H9 (cell line): ENCODE results near the gene ACVR1B. TPM values are rescaled to one million over a fixed set of nuclear protein-coding genes. Genes with fewer than 3 reads are reported as not detected.

Experiments
- DNase-seq: peaks from one replicate; pipeline ENCODE4 v3.0.0-alpha.2; 2017
- H2AFZ ChIP-seq: one replicate; pipeline ENCODE4 v1.6.1; 2013; ENCODE audit warnings: mild to moderate bottlenecking, low read length, control low read depth, moderate library complexity
- H2AK5ac ChIP-seq: 2 replicates; pipeline ENCODE4 v1.6.1; 2013; ENCODE audit warnings: low read length, control low read depth, mixed read lengths; ENCODE audit not compliant: insufficient read length
- H2BK120ac ChIP-seq: one replicate; pipeline ENCODE4 v1.6.1; 2013; ENCODE audit warnings: low read depth, mild to moderate bottlenecking, low read length, control low read depth, inconsistent platforms; ENCODE audit not compliant: poor library complexity, severe bottlenecking
- H2BK12ac ChIP-seq: 2 replicates; pipeline ENCODE4 v1.6.1; 2013; ENCODE audit warnings: low read length, control low read depth, mixed read lengths, low read depth; ENCODE audit not compliant: insufficient read length
- H2BK15ac ChIP-seq: 2 replicates; pipeline ENCODE4 v1.6.1; 2013; ENCODE audit warnings: low read depth, low read length, control low read depth
- H2BK20ac ChIP-seq: one replicate; pipeline ENCODE4 v1.6.1; 2013; ENCODE audit warnings: low read depth, mild to moderate bottlenecking, low read length, control low read depth, inconsistent platforms; ENCODE audit not compliant: poor library complexity, severe bottlenecking
- H2BK5ac ChIP-seq: 2 replicates; pipeline ENCODE4 v1.6.1; 2013; ENCODE audit warnings: low read length, control low read depth, mixed read lengths; ENCODE audit not compliant: insufficient read length
- H3K14ac ChIP-seq: 2 replicates; pipeline ENCODE4 v1.6.1; 2013; ENCODE audit warnings: low read length, control low read depth; ENCODE audit not compliant: insufficient read depth
- H3K18ac ChIP-seq: 2 replicates; pipeline ENCODE4 v1.6.1; 2013; ENCODE audit warnings: low read depth, mild to moderate bottlenecking, mixed read lengths, low read length, control low read depth; ENCODE audit not compliant: insufficient read length
- H3K23ac ChIP-seq: 2 replicates; pipeline ENCODE4 v1.6.1; 2013; ENCODE audit warnings: low read length, control low read depth, mixed read lengths, low read depth; ENCODE audit not compliant: insufficient read length
- H3K23me2 ChIP-seq: 2 replicates; pipeline ENCODE4 v1.6.1; 2013; ENCODE audit warnings: low read depth, mild to moderate bottlenecking, mixed read lengths, low read length, control low read depth; ENCODE audit not compliant: insufficient read length, poor library complexity, severe bottlenecking
- H3K27ac ChIP-seq: 2 replicates; pipeline ENCODE4 v1.5.1; 2013; ENCODE audit warnings: low read length, control low read depth, mixed read lengths, low read depth; ENCODE audit not compliant: insufficient read length
- H3K27me3 ChIP-seq: 2 replicates; pipeline ENCODE4 v1.6.1; 2013; ENCODE audit warnings: low read length, control low read depth, inconsistent platforms; ENCODE audit not compliant: insufficient read depth
- H3K4ac ChIP-seq: 2 replicates; pipeline ENCODE4 v1.6.1; 2013; ENCODE audit warnings: low read depth, mild to moderate bottlenecking, control low read depth, inconsistent platforms, low read length, moderate library complexity
- H3K4me1 ChIP-seq: 2 replicates; pipeline ENCODE4 v1.6.1; 2013; ENCODE audit warnings: low read length, control low read depth, inconsistent platforms; ENCODE audit not compliant: insufficient read depth
- H3K4me2 ChIP-seq: 2 replicates; pipeline ENCODE4 v1.6.1; 2013; ENCODE audit warnings: low read length, control low read depth, mixed read lengths; ENCODE audit not compliant: insufficient read length, insufficient read depth
- H3K56ac ChIP-seq: 2 replicates; pipeline ENCODE4 v1.6.1; 2013; ENCODE audit warnings: low read depth, mild to moderate bottlenecking, mixed read lengths, low read length, control low read depth; ENCODE audit not compliant: insufficient read length
- H3K79me1 ChIP-seq: 2 replicates; pipeline ENCODE4 v1.6.1; 2013; ENCODE audit warnings: low read depth, mild to moderate bottlenecking, moderate library complexity, low read length, control low read depth, inconsistent platforms; ENCODE audit not compliant: insufficient read depth, poor library complexity, severe bottlenecking
- H3K79me2 ChIP-seq: 2 replicates; pipeline ENCODE4 v1.6.1; 2013; ENCODE audit warnings: low read length, control low read depth, inconsistent platforms; ENCODE audit not compliant: insufficient read depth
- H3K9ac ChIP-seq: 2 replicates; pipeline ENCODE4 v1.6.1; 2013; ENCODE audit warnings: low read length, control low read depth, mixed read lengths; ENCODE audit not compliant: insufficient read length; ENCODE audit errors: extremely low read depth
- H3K9me3 ChIP-seq: one replicate; pipeline ENCODE4 v1.6.1; 2013; ENCODE audit warnings: low read depth, low read length, inconsistent platforms; ENCODE audit not compliant: control insufficient read depth
- H3T11ph ChIP-seq: one replicate; pipeline ENCODE4 v1.6.1; 2013; ENCODE audit warnings: mild to moderate bottlenecking, low read length, control low read depth, inconsistent platforms
- H4K20me1 ChIP-seq: one replicate; pipeline ENCODE4 v1.6.1; 2013; ENCODE audit not compliant: control insufficient read depth, insufficient read length, insufficient read depth
- H4K5ac ChIP-seq: 2 replicates; pipeline ENCODE4 v1.6.1; 2013; ENCODE audit warnings: low read depth, mild to moderate bottlenecking, mixed read lengths, low read length, control low read depth; ENCODE audit not compliant: insufficient read length
- H4K8ac ChIP-seq: replicated peaks from 2 replicates; pipeline ENCODE4 v1.6.1; 2013; ENCODE audit warnings: low read length, control low read depth, mixed read lengths, low read depth; ENCODE audit not compliant: insufficient read length
- H4K91ac ChIP-seq: 2 replicates; pipeline ENCODE4 v1.6.1; 2013; ENCODE audit warnings: low read depth, mild to moderate bottlenecking, moderate library complexity, mixed read lengths, low read length, control low read depth; ENCODE audit not compliant: insufficient read length
- H3K27ac Mint-ChIP-seq, 3 experiments: 2 replicates in 2 of 3; 3 replicates in 1 of 3; pipeline ENCODE4 v1.8.0; 2020 to 2021; ENCODE audit warnings: mixed read lengths in 3 of 3, mild to moderate bottlenecking in 1 of 3, moderate library complexity in 1 of 3
- H3K27me3 Mint-ChIP-seq: 2 replicates; pipeline ENCODE4 v1.8.0; 2021; ENCODE audit warnings: low read depth, mild to moderate bottlenecking, moderate library complexity, mixed read lengths
- H3K36me3 Mint-ChIP-seq, 3 experiments: 2 replicates in 2 of 3; 3 replicates in 1 of 3; pipeline ENCODE4 v1.8.0; 2020 to 2021; ENCODE audit warnings: low read depth in 3 of 3, mixed read lengths in 3 of 3; ENCODE audit not compliant: insufficient read depth in 1 of 3
- H3K4me1 Mint-ChIP-seq, 2 experiments: 2 replicates each; pipeline ENCODE4 v1.8.0; 2020; ENCODE audit warnings: mixed read lengths in 2 of 2
- H3K4me3 Mint-ChIP-seq, 2 experiments: 2 replicates in 1 of 2; 3 replicates in 1 of 2; pipeline ENCODE4 v1.8.0; 2020 to 2021; ENCODE audit warnings: mild to moderate bottlenecking in 2 of 2, mixed read lengths in 2 of 2, moderate library complexity in 1 of 2
- H3K9me3 Mint-ChIP-seq, 2 experiments: 2 replicates in 1 of 2; 3 replicates in 1 of 2; pipeline ENCODE4 v1.8.0; 2020; ENCODE audit warnings: mild to moderate bottlenecking in 2 of 2, mixed read lengths in 2 of 2, moderate library complexity in 1 of 2
- WGBS: extraction: QIAGEN DNeasy Blood & Tissue Kit; methylation state at CpG from one replicate; pipeline ENCODE4 v1.1.7; 2013; ENCODE audit warnings: missing lambda C conversion rate, low lambda C conversion rate, mixed read lengths; ENCODE audit not compliant: insufficient read length; ENCODE audit errors: extremely low coverage; 5-methylcytosine and 5-hydroxymethylcytosine counted together
- total RNA-seq: library from RNA; stranded (reverse); gene quantifications from 2 replicates; pipeline ENCODE4 v1.2.1, GENCODE V29; 2021
- TF ChIP-seq, protein P1 (sequence below): fragments of 200-600 bp; sonication (generic); conservative IDR thresholded peaks from 3 replicates; pipeline ENCODE4 v1.8.0; 2021; ENCODE audit warnings: antibody characterized with exemption, mild to moderate bottlenecking

Gene ACVR1B
- total RNA-seq, 1 experiment from 2014 or later: 16.3 TPM

GRCh38 chr12:51959211-51959610 lies 7.7 kb downstream of the ACVR1B start:
- H3K18ac ChIP-seq: no peak overlapping the region
- H3K4me2 ChIP-seq: no peak overlapping the region
- H3K79me1 ChIP-seq: no peaks in the 10 kb centered on the region
- no peaks in the 10 kb centered on the region; the same call in 1 of the 2 replicates for H3K79me2 ChIP-seq
- Mint-ChIP-seq H3K36me3 (peaks cover 2 to 32% (median 2%) of the 10 kb centered on the region in 3 experiments; a peak in 5 of 7 replicates), H3K27ac (peak overlapping the region in 1 of 3 experiments; percentile 28; a peak in 1 of 7 replicates), H3K9me3 (no peaks in the 10 kb centered on the region), H3K4me1 (peaks cover 0 to 2% of the 10 kb centered on the region in 2 experiments; a peak in 1 of 4 replicates), H3K4me3 (no peak overlapping the region), H3K27me3 (no peaks in the 10 kb centered on the region; the same call in 1 of the 2 replicates)
- WGBS: no CpG with 5 or more reads among the region's 3 CpGs
- H3K9ac ChIP-seq: no peak overlapping the region
- H2BK15ac ChIP-seq: no peak overlapping the region
- no peaks in the 10 kb centered on the region for H3K27me3 ChIP-seq
- no peaks in the 10 kb centered on the region for H3K9me3 ChIP-seq
- H4K5ac ChIP-seq: no peak overlapping the region
- no peak overlapping the region for H2BK5ac ChIP-seq
- no peak overlapping the region for H3K23ac ChIP-seq
- H3K27ac ChIP-seq: no peak overlapping the region
- H2AFZ ChIP-seq: no peak overlapping the region
- H2AK5ac ChIP-seq: no peak overlapping the region
- no peaks in the 10 kb centered on the region for H4K20me1 ChIP-seq
- H2BK12ac ChIP-seq: no peak overlapping the region
- no peak for DNase-seq
- H3K4me1 ChIP-seq: no peaks in the 10 kb centered on the region
- TF ChIP-seq, protein P1, sequence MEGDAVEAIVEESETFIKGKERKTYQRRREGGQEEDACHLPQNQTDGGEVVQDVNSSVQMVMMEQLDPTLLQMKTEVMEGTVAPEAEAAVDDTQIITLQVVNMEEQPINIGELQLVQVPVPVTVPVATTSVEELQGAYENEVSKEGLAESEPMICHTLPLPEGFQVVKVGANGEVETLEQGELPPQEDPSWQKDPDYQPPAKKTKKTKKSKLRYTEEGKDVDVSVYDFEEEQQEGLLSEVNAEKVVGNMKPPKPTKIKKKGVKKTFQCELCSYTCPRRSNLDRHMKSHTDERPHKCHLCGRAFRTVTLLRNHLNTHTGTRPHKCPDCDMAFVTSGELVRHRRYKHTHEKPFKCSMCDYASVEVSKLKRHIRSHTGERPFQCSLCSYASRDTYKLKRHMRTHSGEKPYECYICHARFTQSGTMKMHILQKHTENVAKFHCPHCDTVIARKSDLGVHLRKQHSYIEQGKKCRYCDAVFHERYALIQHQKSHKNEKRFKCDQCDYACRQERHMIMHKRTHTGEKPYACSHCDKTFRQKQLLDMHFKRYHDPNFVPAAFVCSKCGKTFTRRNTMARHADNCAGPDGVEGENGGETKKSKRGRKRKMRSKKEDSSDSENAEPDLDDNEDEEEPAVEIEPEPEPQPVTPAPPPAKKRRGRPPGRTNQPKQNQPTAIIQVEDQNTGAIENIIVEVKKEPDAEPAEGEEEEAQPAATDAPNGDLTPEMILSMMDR: no peak
- no peak overlapping the region for H4K8ac ChIP-seq
- H3K4ac ChIP-seq: no peak overlapping the region
- no peak overlapping the region for H3K56ac ChIP-seq
- H2BK120ac ChIP-seq: no peak overlapping the region
- H3K23me2 ChIP-seq: no peaks in the 10 kb centered on the region
- no peak overlapping the region for H4K91ac ChIP-seq
- H3K14ac ChIP-seq: no peak overlapping the region
- H2BK20ac ChIP-seq: no peak overlapping the region
- no peak overlapping the region for H3T11ph ChIP-seq
